Activated T-helper 9 cell treated with anti-CD3 and anti-CD28 coated beads, Interleukin-2, amount 50 U/mL, for 16 hours (primary cell): ENCODE measurements around the gene FGD3.

Experiments used
- DNase-seq: peaks from one replicate; pipeline ENCODE4 v3.0.0-alpha.2; 2020; ENCODE audit warnings: low read depth

FGD3 gene

GRCh38 chr9:93077367-93077766 is 130.0 kb downstream of the FGD3 start:
- DNase-seq = no peak

GRCh38 chr9:93077811-93078210 is 130.5 kb downstream of the FGD3 start:
- no peak for DNase-seq

DNA sequence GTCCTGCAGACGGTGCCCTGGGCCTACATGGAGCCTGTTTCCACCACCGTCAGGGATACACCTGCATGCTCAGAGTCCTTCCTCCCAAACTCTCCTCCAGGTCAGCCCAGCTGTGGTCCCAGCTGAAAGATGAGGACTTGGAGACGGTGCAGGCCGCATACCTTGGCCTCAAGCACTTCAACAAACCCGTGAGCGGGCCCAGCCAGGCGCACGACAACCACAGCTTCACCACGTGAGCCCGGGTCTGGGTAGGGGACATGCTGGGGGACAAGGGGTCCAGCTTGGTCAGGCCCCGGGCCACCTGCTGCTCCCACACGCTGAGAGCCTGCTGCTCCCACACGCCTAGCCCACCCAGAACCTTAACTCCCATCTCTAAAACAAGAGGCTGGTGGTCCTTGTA is 132.0 kb downstream of the FGD3 start:
- DNase-seq = no peak

DNA sequence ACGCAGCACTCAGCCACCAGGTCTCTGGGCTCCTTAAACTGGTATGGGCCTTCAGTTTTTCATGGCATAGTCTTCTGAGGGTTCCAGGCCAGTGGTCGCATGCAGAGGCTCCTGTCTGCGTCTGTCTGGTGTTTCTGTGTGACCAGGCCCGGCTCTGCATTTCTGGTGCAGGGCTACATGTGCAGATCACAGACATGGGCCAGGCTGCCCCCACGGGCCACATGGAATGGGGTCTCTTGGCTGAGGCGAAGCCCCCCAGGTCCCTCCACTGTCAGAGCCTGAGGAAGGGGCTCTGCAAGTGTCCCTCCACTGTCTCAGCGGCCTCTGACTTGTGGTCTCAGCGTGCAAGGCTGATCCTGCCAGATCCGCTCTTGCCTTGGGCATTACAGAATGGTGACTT is 133.1 kb downstream of the FGD3 start:
- DNase-seq = no peak

GRCh38 chr9:93081081-93081529 is 133.8 kb downstream of the FGD3 start:
- no peak for DNase-seq

DNA sequence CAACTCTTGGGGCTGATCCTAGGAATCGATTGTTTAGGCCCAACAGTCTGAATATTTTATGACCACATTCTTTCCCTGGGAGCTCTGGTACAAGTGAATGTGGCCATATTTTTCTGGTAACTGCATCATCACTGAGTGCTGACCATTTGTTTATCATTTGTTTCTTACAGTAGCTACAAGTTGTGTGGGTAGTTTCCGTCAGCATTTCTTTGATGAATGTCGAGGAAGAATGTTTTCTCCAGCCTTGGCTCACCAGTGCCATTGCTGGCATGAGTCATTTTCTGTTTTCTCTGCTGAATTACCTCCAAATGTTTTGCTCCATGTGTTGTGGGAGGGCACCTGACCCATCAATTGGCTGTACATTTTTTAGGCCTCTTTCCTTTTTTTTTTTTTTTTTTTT is 134.6 kb downstream of the FGD3 start:
- DNase-seq = no peak

DNA sequence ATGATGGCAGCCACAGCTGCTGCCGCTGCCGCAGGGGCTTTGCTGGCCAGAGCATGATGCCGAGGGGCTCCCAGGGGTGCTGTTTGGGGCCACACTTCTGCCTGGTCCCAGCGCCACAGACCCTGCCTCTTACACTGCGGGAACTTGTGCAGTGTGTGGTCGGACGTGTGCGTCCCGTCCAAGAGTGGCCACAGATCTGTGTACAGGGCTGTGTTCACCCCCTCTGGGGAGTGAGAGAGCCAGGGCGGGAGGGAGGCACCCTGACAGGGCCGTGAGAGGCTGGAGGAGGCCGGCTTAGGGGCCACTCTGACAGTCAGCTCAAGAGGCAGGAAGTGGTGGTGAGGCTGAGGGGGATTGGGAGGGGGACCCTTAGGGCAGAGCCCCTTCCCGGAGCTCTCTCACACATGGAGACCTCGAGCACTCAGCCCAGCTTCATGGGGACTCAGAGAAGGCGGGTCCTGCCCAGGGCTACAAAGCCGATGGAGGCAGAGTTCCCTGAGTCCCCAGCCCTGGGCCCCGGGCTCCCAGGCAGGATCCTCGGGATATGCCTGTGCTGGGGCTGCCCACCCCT is 135.6 kb downstream of the FGD3 start:
- no peak for DNase-seq

DNA sequence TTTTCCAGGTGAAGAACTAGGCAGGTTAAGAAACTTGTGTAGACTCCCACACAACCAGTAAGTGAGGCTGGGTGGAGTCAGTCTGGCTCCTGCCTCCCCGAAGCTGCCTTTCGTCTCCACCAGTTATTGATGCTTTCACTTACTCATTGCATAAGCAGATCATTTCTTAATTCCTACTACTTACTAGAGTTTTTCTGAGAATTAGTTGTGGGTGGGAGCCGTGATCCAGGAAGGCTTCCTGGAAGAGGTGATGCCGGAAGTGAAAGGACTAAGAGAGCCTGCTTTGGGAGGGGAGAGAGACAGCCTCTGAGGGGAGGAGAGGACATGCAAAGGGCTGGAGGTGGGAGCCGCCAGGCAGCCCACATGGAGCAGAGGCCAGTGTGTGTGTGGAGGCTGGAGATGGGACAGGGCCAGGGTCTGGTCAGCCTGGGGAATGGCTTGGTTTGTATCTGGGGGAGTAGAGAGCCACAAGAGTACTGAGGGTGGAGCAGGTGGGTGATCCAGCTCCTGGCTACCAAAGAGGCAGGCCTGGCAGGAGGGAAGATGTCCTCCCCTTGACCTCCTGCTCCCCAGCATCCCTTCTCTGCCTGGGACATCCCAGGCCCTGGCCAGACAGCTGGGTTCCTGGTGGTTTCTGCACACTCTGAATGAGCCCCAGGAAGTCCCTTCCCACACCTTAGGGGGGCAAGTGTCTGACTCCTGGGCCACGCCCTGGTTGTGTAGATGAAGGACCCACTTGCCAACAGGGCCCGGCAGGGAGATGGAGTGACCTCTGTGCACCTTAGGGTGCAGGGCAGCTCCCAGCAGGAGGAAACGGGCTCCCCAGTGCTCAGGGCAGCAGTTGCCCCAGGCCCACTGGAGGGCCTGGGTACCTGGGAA is 136.5 kb downstream of the FGD3 start:
- no peak for DNase-seq

GRCh38 chr9:93084471-93084881 is 137.2 kb downstream of the FGD3 start:
- DNase-seq = no peak

- DNase-seq = no peak
Measured at GRCh38 chr9:93085676-93086075, 138.4 kb downstream of the FGD3 start.
